PC-9 (cell line): ENCODE data around the gene PERP.

Experiments used
- EZH2 ChIP-seq: fragments of 200-600 bp; sonication (generic); IDR thresholded peaks from 2 replicates; pipeline ENCODE4 v1.8.0; 2017; ENCODE audit warnings: antibody characterized with exemption, low read depth
- TF ChIP-seq, protein P1 (sequence below): fragments of 200-600 bp; sonication (generic); conservative IDR thresholded peaks from 2 replicates; pipeline ENCODE4 v1.6.1; 2017; ENCODE audit warnings: mixed run types, antibody characterized with exemption, mild to moderate bottlenecking, moderate library complexity

DNA sequence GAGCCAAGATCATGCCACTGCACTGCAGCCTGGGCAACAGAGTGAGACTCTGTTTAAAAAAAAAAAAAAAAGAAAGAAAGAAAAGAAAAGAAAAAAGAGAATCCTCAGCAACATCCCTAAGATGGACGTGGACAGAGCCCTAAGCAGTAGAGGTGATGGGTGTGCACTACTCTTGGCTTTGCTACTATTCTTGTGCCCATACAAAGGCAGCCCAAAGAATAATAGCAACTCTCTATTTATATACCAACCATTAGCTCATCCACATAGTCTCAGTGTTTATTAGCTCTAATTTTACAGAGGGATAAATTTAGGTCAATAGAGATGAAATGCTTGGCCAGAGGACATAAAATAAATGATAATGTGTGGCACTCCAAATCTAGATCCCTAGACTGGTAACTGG lies 62.2 kb downstream of the PERP start:
- TF ChIP-seq, protein P1, sequence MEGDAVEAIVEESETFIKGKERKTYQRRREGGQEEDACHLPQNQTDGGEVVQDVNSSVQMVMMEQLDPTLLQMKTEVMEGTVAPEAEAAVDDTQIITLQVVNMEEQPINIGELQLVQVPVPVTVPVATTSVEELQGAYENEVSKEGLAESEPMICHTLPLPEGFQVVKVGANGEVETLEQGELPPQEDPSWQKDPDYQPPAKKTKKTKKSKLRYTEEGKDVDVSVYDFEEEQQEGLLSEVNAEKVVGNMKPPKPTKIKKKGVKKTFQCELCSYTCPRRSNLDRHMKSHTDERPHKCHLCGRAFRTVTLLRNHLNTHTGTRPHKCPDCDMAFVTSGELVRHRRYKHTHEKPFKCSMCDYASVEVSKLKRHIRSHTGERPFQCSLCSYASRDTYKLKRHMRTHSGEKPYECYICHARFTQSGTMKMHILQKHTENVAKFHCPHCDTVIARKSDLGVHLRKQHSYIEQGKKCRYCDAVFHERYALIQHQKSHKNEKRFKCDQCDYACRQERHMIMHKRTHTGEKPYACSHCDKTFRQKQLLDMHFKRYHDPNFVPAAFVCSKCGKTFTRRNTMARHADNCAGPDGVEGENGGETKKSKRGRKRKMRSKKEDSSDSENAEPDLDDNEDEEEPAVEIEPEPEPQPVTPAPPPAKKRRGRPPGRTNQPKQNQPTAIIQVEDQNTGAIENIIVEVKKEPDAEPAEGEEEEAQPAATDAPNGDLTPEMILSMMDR: no peak
- TF ChIP-seq EZH2: no peak
